Transverse colon (tissue), 4 donors: Measurements from ENCODE around the gene ROCK1. TPM values are rescaled to one million over a fixed set of nuclear protein-coding genes. Genes with fewer than 3 reads are reported as not detected.

Source experiments
- DNase-seq: peaks from one replicate; pipeline ENCODE4 v3.0.0-alpha.2; 2019
- H3K27ac ChIP-seq, 4 donors: fragments of 200-600 bp; sonication (generic); 2 replicates each; pipeline ENCODE4 v1.5.1; 2016 to 2018; ENCODE audit warnings: inconsistent platforms in 4 of 4
- H3K27me3 ChIP-seq: fragments of 200-600 bp; sonication (generic); 2 replicates; pipeline ENCODE4 v1.5.1; 2017; ENCODE audit warnings: inconsistent platforms
- H3K36me3 ChIP-seq, 4 donors: fragments of 200-600 bp; sonication (generic); 2 replicates each; pipeline ENCODE4 v1.5.1; 2017 to 2019; ENCODE audit warnings: inconsistent platforms in 4 of 4
- H3K4me1 ChIP-seq, 4 donors: fragments of 200-600 bp; sonication (generic); 2 replicates each; pipeline ENCODE4 v1.5.1; 2017 to 2020; ENCODE audit warnings: inconsistent platforms in 4 of 4
- H3K4me3 ChIP-seq, 4 donors: fragments of 200-600 bp; sonication (generic); 1 replicate in 1 of 4; 2 replicates in 3 of 4; pipeline versions ENCODE4 v1.5.1 to v1.6.1; 2017 to 2019; ENCODE audit warnings: inconsistent platforms in 4 of 4
- H3K9me3 ChIP-seq, 2 donors: fragments of 200-600 bp; sonication (generic); 2 replicates each; pipeline ENCODE4 v1.5.1; 2017 to 2019; ENCODE audit warnings: inconsistent platforms in 2 of 2
- CTCF ChIP-seq, 5 experiments: fragments of 200-600 bp in 3 of 5; fragments of 450-650 bp in 2 of 5; sonication (generic) in 3 of 5; IDR thresholded peaks; 1 replicate in 2 of 5; 2 replicates in 3 of 5; pipeline ENCODE4 v1.5.1; 2016 to 2017; ENCODE audit warnings: antibody characterized with exemption in 5 of 5, inconsistent platforms in 3 of 5, mild to moderate bottlenecking in 2 of 5, moderate library complexity in 1 of 5
- EP300 ChIP-seq: sonication (generic); formaldehyde crosslinking; IDR thresholded peaks from one replicate; pipeline ENCODE4 v1.6.1; 2017; ENCODE audit warnings: antibody characterized with exemption, low read depth
- POLR2A ChIP-seq: fragments of 450-650 bp; IDR thresholded peaks from one replicate; pipeline ENCODE4 v1.6.1; 2016; ENCODE audit warnings: antibody characterized with exemption, mild to moderate bottlenecking, moderate library complexity
- POLR2AphosphoS5 ChIP-seq, 3 donors: sonication (generic); formaldehyde crosslinking; IDR thresholded peaks; one replicate each; pipeline ENCODE4 v1.6.1; 2016; ENCODE audit warnings: antibody characterized with exemption in 3 of 3
- WGBS, 2 donors: methylation state at CpG; one replicate each; pipeline ENCODE4 v1.1.5; 2018; ENCODE audit warnings: low coverage in 1 of 2; 5-methylcytosine and 5-hydroxymethylcytosine counted together
- in situ Hi-C, 4 donors: fragments of 200-750 bp; cut with MboI; loops; one replicate each; pipeline versions ENCODE4 v1.15.0 to v1.15.1; 2017; ENCODE audit warnings: low sequenced_read_pairs in 3 of 4, low pct_ligation_motif_present in 1 of 4, low pct_unique_long_range_greater_than_20kb in 1 of 4
- intact Hi-C: fragments of 100-400 bp; cut with DNase I; formaldehyde crosslinking; loops from one replicate; pipeline ENCODE4 v1.15.1; 2023; ENCODE audit warnings: low total_unique reads
- total RNA-seq, 4 donors: library from RNA; depleted of rRNA; stranded (reverse); fragments of >200 nt; gene quantifications; one replicate each; pipeline ENCODE4 v1.1.0, GENCODE V29; 2016

Gene ROCK1
- total RNA-seq, 4 donors from 2014 or later = 23.9 to 59.5 (median 39.6) TPM

- Histone ChIP-seq H3K4me3 (no peak overlapping the region), H3K4me1 (peaks cover 0 to 10% (median 8%) of the 10 kb centered on the region in 4 donors), H3K9me3 (no peaks in the 10 kb centered on the region), H3K27ac (no peak overlapping the region), H3K36me3 (no peaks in the 10 kb centered on the region), H3K27me3 (no peaks in the 10 kb centered on the region)
- in situ Hi-C loops = loop anchor here in 1 of 4 donors (25.0 kb wide), 1 partner anchor 94 kb away; no protein-coding TSS in a partner anchor
- no peak for TF ChIP-seq EP300
- intact Hi-C loops = no loop called here
- no peak for DNase-seq
- WGBS, 2 donors = 77 to 78% methylated on average over 2 to 3 of the region's 3 CpGs
Observed at GRCh38 chr18:21093133-21093532, 18.5 kb downstream of the ROCK1 start.

GRCh38 chr18:21090680-21091079 is 20.9 kb downstream of the ROCK1 start:
- 73 to 76% methylated on average over 2 of the region's 2 CpGs for WGBS, 2 donors
- Histone ChIP-seq H3K36me3 (no peaks in the 10 kb centered on the region), H3K4me3 (no peak overlapping the region), H3K27ac (no peak overlapping the region), H3K4me1 (peaks cover 0 to 10% (median 3%) of the 10 kb centered on the region in 4 donors), H3K9me3 (no peaks in the 10 kb centered on the region), H3K27me3 (no peaks in the 10 kb centered on the region)
- in situ Hi-C loops = loop anchor here in 1 of 4 donors (25.0 kb wide), 1 partner anchor 97 kb away; no protein-coding TSS in a partner anchor
- TF ChIP-seq POLR2AphosphoS5 (IDR thresholded peaks at IDR 0.05) (no peak), CTCF (IDR thresholded peaks at IDR 0.05) (no peak)
- intact Hi-C loops = no loop called here
- DNase-seq = no peak

GRCh38 chr18:21085579-21086166 is 25.9 kb downstream of the ROCK1 start:
- H3K27me3 ChIP-seq = no peaks in the 10 kb centered on the region
- 81 to 88% methylated on average over 3 of the region's 3 CpGs for WGBS, 2 donors
- H3K4me3 ChIP-seq = no peak overlapping the region
- peaks cover 0 to 8% (median 3%) of the 10 kb centered on the region in 4 donors for H3K4me1 ChIP-seq
- H3K27ac ChIP-seq = no peak overlapping the region
- TF ChIP-seq POLR2A (no peak), CTCF (IDR thresholded peaks at IDR 0.05) (no peak), EP300 (no peak), POLR2AphosphoS5 (IDR thresholded peaks at IDR 0.05) (no peak)
- H3K36me3 ChIP-seq = no peaks in the 10 kb centered on the region
- DNase-seq = no peak
- in situ Hi-C loops = loop anchor here in 1 of 4 donors (25.0 kb wide), 1 partner anchor 102 kb away; no protein-coding TSS in a partner anchor
- intact Hi-C loops = no loop called here
- peaks cover 0 to 4% of the 10 kb centered on the region in 2 donors for H3K9me3 ChIP-seq

- intact Hi-C loops = no loop called here
- H3K9me3 ChIP-seq = peaks cover 0 to 4% of the 10 kb centered on the region in 2 donors
- in situ Hi-C loops = loop anchor here in 1 of 4 donors (25.0 kb wide), 1 partner anchor 103 kb away; no protein-coding TSS in a partner anchor
- H3K27ac ChIP-seq = no peak overlapping the region
- no peaks in the 10 kb centered on the region for H3K36me3 ChIP-seq
- no peak for DNase-seq
- H3K27me3 ChIP-seq = no peaks in the 10 kb centered on the region
- TF ChIP-seq POLR2AphosphoS5 (IDR thresholded peaks at IDR 0.05) (no peak), CTCF (IDR thresholded peaks at IDR 0.05) (no peak), EP300 (no peak), POLR2A (no peak)
- no peak overlapping the region for H3K4me3 ChIP-seq
- H3K4me1 ChIP-seq = peaks cover 0 to 5% (median 1%) of the 10 kb centered on the region in 4 donors
- 63 to 83% methylated on average over 3 of the region's 3 CpGs for WGBS, 2 donors
Observed at GRCh38 chr18:21084511-21085078, 27.0 kb downstream of the ROCK1 start.
